HG02571 (cell line): Measurements from ENCODE around the gene MC1R.
"Not testable (repeated sequence)": the region's sequence is repeated elsewhere in the genome, so short reads cannot be mapped to it uniquely, and the experiment has no call there.

ENCODE experiments used
- ATAC-seq: cut with Tn5 transposase; IDR thresholded peaks from one replicate; pipeline ENCODE4 v1.9.1; 2021; ENCODE audit warnings: mild to moderate bottlenecking, moderate library complexity; ENCODE audit not compliant: unreplicated experiment

Gene MC1R

DNA sequence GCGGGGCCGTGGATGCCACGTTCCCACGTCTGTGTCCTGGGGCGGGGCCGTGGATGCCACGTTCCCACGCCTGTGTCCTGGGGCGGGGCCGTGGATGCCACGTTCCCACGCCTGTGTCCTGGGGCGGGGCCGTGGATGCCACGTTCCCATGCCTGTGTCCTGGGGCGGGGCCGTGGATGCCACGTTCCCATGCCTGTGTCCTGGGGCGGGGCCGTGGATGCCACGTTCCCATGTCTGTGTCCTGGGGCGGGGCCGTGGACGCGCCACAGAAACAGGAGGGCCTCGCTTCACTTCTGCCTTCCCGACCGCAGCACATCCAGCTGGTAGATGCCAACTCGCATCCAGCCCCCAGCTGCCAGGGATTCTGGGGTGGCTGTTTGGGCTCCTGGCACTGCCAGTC lies 15.4 kb downstream of the MC1R start:
- ATAC-seq = not testable (repeated sequence)

GRCh38 chr16:89934611-89935553 lies 16.2 kb downstream of the MC1R start:
- ATAC-seq = no peak

DNA sequence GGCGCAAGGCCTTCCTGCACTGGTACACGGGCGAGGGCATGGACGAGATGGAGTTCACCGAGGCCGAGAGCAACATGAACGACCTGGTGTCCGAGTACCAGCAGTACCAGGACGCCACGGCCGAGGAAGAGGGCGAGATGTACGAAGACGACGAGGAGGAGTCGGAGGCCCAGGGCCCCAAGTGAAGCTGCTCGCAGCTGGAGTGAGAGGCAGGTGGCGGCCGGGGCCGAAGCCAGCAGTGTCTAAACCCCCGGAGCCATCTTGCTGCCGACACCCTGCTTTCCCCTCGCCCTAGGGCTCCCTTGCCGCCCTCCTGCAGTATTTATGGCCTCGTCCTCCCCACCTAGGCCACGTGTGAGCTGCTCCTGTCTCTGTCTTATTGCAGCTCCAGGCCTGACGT lies 17.0 kb downstream of the MC1R start:
- not testable (repeated sequence) for ATAC-seq

DNA sequence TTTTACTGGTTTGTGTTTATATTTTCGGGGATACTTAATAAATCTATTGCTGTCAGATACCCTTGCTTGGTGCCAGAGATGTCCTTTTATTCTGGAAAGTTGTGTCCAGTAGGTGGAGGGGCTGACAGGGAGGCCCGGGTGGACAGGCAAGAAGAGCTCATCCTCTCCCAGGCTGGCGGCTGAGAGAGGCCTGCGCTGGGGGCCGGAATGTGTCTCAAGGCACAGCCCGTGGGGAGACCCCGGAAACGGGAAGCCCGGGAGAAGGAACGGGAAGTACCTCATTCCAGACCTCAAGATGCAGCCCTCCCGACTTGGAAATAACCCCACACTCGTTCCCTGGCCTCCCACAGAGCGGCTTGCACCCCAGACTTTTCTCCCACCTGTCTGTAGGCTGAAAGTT lies 17.4 kb downstream of the MC1R start:
- ATAC-seq = no peak

DNA sequence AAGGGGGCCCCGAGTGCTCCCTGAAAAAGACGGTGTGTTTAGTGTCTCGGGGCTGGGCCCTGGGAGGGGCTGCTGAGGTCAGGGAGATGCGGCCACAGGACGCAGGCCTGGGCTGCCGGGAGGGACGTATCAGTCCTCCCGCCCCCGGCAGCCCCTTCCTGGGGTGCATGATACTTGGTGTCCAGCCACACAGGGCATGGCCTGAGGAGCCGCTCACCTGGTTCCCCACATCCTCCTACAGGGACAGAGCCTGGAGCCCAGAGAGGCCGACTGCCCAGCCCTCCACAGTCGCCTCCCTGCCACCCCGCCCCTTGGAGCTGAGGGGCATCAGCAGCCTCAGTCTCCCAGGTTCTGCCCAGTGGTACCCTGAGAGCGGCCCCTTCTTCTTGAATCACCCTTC lies 17.8 kb downstream of the MC1R start:
- no peak for ATAC-seq

DNA sequence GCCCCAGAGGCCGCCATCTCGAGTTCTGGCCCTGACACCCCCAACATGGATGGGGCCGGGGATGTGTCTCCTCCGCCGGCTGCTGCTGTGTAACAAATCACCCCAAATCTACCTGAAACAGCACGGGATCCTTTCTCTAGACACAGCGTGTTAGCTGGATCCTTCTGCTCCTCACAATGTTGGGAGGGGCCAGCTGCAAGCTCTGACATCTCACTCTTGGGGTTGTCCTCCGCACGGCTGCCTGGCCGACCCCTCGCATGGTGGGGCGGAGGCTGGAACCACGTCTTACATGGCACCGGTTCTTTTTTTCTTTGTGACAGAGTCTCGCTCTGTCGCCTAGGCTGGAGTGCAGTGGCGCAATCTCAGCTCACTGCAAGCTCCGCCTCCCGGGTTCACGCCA lies 18.3 kb downstream of the MC1R start:
- no peak for ATAC-seq

GRCh38 chr16:89938175-89938885 lies 19.7 kb downstream of the MC1R start:
- no peak for ATAC-seq

- no peak for ATAC-seq
These were observed 26.1 kb downstream of the MC1R start for GRCh38 chr16:89944773-89945172.

- no peak for ATAC-seq
These were observed 27.0 kb downstream of the MC1R start for GRCh38 chr16:89945654-89946053.

GRCh38 chr16:89946515-89946914 lies 27.9 kb downstream of the MC1R start:
- no peak for ATAC-seq

DNA sequence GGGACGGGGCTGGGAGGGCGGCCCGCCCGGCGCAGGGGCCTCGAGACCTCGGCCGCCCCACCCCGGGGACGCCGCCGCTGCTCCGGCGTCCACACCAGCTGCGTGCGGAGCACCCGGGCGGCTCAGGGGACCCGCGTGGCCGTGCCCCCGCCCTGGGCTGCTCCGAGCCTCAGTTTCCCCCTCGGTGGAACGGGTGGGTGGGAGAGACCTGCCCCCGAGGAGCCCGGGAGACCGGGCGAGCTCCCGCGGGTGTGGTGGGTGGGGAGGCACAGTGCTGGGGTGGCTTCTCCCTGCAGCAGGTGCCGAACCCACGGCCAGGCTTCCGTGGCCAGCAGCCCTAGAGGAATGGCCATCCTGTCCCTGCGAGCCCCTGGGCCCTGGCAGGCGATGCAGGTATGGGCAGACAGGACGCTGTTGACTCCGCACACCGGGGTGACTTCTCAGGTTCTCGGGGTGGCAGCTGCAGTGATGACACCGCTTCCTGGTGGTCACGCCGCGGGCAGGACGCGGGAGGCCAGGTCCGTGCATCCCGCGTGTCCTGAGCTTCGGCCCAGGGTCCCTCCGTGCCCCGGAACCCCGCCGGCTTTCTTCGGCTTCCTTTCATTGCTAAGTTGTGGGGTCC lies 30.6 kb downstream of the MC1R start:
- no peak for ATAC-seq

DNA sequence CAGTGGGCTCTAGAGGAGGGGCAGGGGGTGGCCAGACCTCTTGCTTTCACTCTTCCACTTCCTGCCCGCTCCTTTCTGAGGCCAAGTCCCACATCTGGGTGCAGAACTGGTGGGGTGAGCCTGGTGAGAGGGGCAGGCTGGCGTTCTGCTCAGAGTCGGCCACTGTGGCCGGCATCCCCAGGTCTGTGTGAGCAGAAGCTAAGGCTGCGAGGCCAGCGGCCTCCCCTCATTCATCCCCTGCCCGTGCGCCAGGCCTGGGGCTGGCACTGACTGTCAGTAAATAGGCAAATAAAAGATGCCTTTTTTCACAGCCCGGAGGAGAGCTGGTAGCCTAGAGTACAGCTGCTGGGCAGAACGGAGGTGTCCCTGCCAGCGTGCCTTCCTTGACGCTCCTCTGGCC lies 31.1 kb downstream of the MC1R start:
- no peak for ATAC-seq

DNA sequence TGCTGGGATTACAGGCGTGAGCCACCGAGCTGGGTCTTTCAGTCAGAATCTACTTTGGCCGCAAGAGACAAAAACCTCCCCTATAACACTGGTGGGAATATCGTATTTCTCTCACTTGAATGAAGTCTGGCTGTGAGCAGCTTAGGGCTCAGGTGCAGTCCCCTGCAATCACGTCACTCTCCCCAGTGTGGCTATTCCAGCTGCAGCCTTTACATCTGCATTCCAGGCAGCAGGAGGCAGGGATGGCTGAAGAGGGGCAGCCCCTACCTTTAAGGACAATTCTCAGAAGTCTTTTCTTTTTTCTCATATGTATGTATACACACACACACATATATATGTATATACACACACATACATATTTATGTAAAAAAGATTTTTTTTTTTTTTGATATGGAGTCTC lies 32.8 kb downstream of the MC1R start:
- ATAC-seq = no peak

DNA sequence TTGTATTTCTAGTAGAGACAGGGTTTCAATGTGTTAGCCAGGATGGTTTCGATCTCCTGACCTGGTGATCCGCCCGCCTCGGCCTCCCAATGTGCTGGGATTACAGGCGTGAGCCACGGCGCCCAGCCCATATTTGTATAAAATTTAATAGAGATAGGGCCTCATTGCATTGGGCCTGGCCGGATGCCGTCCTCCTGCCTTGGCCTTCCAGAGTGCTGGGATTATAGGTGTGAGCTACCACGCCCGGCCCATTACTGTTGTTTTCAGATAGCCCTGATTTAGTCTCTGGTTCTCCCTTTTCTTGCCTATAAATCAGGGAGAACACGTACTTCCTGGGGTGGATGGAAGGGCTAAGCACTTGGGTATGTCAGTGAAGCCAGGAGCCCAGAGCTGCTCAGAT lies 33.4 kb downstream of the MC1R start:
- ATAC-seq = no peak

GRCh38 chr16:89952551-89952950 lies 33.9 kb downstream of the MC1R start:
- no peak for ATAC-seq

GRCh38 chr16:89953671-89954406 lies 35.2 kb downstream of the MC1R start:
- no peak for ATAC-seq

- no peak for ATAC-seq
These were observed 35.8 kb downstream of the MC1R start for GRCh38 chr16:89954462-89954861.

DNA sequence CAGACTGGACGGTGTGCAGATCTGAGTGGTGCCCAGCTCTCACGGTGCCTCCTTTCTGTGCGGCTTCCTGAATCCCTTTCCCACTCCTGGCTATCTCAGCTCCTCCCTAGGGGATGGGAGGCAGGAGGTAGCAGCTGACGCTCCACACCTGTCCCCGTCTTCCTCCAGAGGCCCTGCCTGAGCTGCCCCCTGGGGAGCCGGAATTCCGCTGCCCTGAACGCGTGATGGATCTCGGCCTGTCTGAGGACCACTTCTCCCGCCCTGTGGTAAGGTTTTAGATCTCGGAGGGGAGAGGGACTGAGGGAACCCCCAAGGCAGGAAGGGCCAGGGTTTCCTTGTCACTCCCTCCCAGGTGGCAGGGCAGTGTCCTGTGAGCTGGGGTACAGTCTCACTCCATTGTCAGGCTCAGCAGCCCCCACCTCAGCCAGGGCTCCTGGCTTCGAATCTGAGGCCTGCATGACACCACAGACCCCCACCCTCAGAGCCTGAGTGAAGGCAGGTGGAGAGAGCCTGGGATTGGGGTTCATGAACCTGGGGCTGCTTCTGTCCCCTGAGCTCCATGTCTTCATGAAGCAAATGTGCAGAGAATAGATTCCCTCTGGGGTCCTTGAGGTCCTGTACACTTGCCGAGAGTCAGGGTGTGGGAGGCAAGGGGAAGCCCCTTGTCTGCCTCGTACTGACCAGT lies 36.5 kb downstream of the MC1R start:
- no peak for ATAC-seq

GRCh38 chr16:89956505-89957215 lies 38.0 kb downstream of the MC1R start:
- ATAC-seq = no peak
